CD4-positive, alpha-beta memory T cell (primary cell): Measurements from ENCODE around the gene DRAXIN. TPM values are rescaled to one million over a fixed set of nuclear protein-coding genes. Genes with fewer than 3 reads are reported as not detected.

Source experiments
- CTCF ChIA-PET: fragments of 350-600 bp; sonication (Branson Sonifier 250); formaldehyde crosslinking; loops from one replicate; lab custom pipeline; 2021; ENCODE audit warnings: inconsistent platforms; ENCODE audit not compliant: partially characterized antibody; lab: Charles Lee
- POLR2A ChIA-PET: fragments of 350-600 bp; sonication (Branson Sonifier 250); formaldehyde crosslinking; loops from one replicate; lab custom pipeline; 2021; ENCODE audit not compliant: partially characterized antibody; lab: Charles Lee
- DNase-seq, 5 donors: peaks; one replicate each; pipeline versions ENCODE4 v3.0.0 to v3.0.0-alpha.2; 2020 to 2022; ENCODE audit warnings: mixed read lengths in 1 of 5
- H3K27ac ChIP-seq: one replicate; pipeline ENCODE4 v1.7.0; 2013; ENCODE audit warnings: low read depth, low read length
- H3K27me3 ChIP-seq: 2 replicates; pipeline ENCODE4 v1.7.0; 2013; ENCODE audit warnings: mild to moderate bottlenecking, low read length, moderate library complexity; ENCODE audit not compliant: insufficient read depth
- H3K36me3 ChIP-seq: 2 replicates; pipeline ENCODE4 v1.7.0; 2013; ENCODE audit warnings: mild to moderate bottlenecking, low read length, moderate library complexity; ENCODE audit not compliant: insufficient read depth
- H3K4me1 ChIP-seq: 2 replicates; pipeline ENCODE4 v1.7.0; 2013; ENCODE audit warnings: mild to moderate bottlenecking, low read length, moderate library complexity; ENCODE audit not compliant: insufficient read depth
- H3K4me3 ChIP-seq, 2 donors: one replicate each; pipeline ENCODE4 v1.7.0; 2013; ENCODE audit warnings: low read length in 2 of 2, mild to moderate bottlenecking in 1 of 2
- H3K9me3 ChIP-seq, 2 donors: one replicate each; pipeline ENCODE4 v1.7.0; 2013; ENCODE audit warnings: low read length in 2 of 2, control low read depth in 1 of 2; ENCODE audit not compliant: control insufficient read depth in 1 of 2
- H3K27ac Mint-ChIP-seq, 7 donors: one replicate each; pipeline ENCODE4 v1.8.0; 2020 to 2021; ENCODE audit warnings: mixed read lengths in 7 of 7, mild to moderate bottlenecking in 6 of 7, inconsistent platforms in 3 of 7, moderate library complexity in 3 of 7
- H3K27me3 Mint-ChIP-seq, 2 donors: one replicate each; pipeline ENCODE4 v1.8.0; 2020 to 2021; ENCODE audit warnings: mixed read lengths in 2 of 2
- H3K36me3 Mint-ChIP-seq, 2 donors: one replicate each; pipeline ENCODE4 v1.8.0; 2020 to 2021; ENCODE audit warnings: mixed read lengths in 2 of 2, inconsistent platforms in 1 of 2, mild to moderate bottlenecking in 1 of 2
- H3K4me1 Mint-ChIP-seq, 4 donors: one replicate each; pipeline ENCODE4 v1.8.0; 2020 to 2021; ENCODE audit warnings: mixed read lengths in 4 of 4, mild to moderate bottlenecking in 1 of 4
- H3K4me3 Mint-ChIP-seq, 8 donors: one replicate each; pipeline ENCODE4 v1.8.0; 2020 to 2021; ENCODE audit warnings: mixed read lengths in 8 of 8, mild to moderate bottlenecking in 7 of 8, moderate library complexity in 6 of 8, inconsistent platforms in 3 of 8
- H3K9me3 Mint-ChIP-seq, 8 donors: one replicate each; pipeline ENCODE4 v1.8.0; 2020 to 2021; ENCODE audit warnings: mixed read lengths in 8 of 8, mild to moderate bottlenecking in 5 of 8, inconsistent platforms in 3 of 8, moderate library complexity in 1 of 8
- intact Hi-C: fragments of 100-400 bp; cut with micrococcal nuclease; formaldehyde crosslinking; loops from one replicate; pipeline ENCODE4 v1.15.1; 2023
- polyA plus RNA-seq, 2 donors: library from polyadenylated mRNA; unstranded; fragments of 300-500 nt; fragmentation: Illumina TruSeq; gene quantifications; one replicate each; pipeline ENCODE4 v1.2.3, GENCODE V29; 2021
- total RNA-seq, 2 experiments: library from RNA; stranded (reverse); gene quantifications; one replicate each; pipeline ENCODE4 v1.2.3, GENCODE V29; 2021

Gene DRAXIN
- total and polyA plus RNA-seq, 4 experiments from 2014 or later, result 0.07 to 0.23 (median 0.17) TPM; not detected in 1

GRCh38 chr1:11764519-11764918 is 73.0 kb downstream of the DRAXIN start:
- no peak overlapping the region for H3K27ac Mint-ChIP-seq
- no peaks in the 10 kb centered on the region for H3K36me3 Mint-ChIP-seq
- H3K4me3 Mint-ChIP-seq, result no peak overlapping the region
- peaks cover 7 to 15% of the 10 kb centered on the region in 2 donors for H3K27me3 Mint-ChIP-seq
- DNase-seq, result no peak
- ChIA-PET POLR2A (no interaction called here), CTCF (no interaction called here)
- no peak overlapping the region for H3K27ac ChIP-seq
- no peaks in the 10 kb centered on the region for H3K9me3 ChIP-seq
- intact Hi-C loops, result no loop called here
- H3K9me3 Mint-ChIP-seq, result no peaks in the 10 kb centered on the region
- H3K4me3 ChIP-seq, result no peak overlapping the region
- H3K36me3 ChIP-seq, result no peaks in the 10 kb centered on the region
- peaks cover 0 to 8% (median 3%) of the 10 kb centered on the region in 4 donors for H3K4me1 Mint-ChIP-seq
- H3K4me1 ChIP-seq, result peaks cover 10% of the 10 kb centered on the region
- peaks cover 5% of the 10 kb centered on the region for H3K27me3 ChIP-seq

- POLR2A ChIA-PET, result no interaction called here
- Mint-ChIP-seq H3K4me3 (no peak overlapping the region), H3K27ac (no peak overlapping the region), H3K36me3 (no peaks in the 10 kb centered on the region), H3K4me1 (peaks cover 0 to 8% (median 3%) of the 10 kb centered on the region in 4 donors), H3K9me3 (no peaks in the 10 kb centered on the region), H3K27me3 (peaks cover 7 to 11% of the 10 kb centered on the region in 2 donors)
- CTCF ChIA-PET, result no interaction called here
- Histone ChIP-seq H3K27me3 (peaks cover 5% of the 10 kb centered on the region), H3K27ac (no peak overlapping the region), H3K9me3 (no peaks in the 10 kb centered on the region), H3K4me1 (peaks cover 10% of the 10 kb centered on the region), H3K4me3 (no peak overlapping the region), H3K36me3 (no peaks in the 10 kb centered on the region)
- DNase-seq, result no peak
- intact Hi-C loops, result no loop called here
Measured at GRCh38 chr1:11765661-11766428, 74.3 kb downstream of the DRAXIN start.

- ChIA-PET CTCF (no interaction called here), POLR2A (no interaction called here)
- Histone ChIP-seq H3K4me1 (peaks cover 10% of the 10 kb centered on the region), H3K36me3 (no peaks in the 10 kb centered on the region), H3K27ac (no peak overlapping the region), H3K9me3 (no peaks in the 10 kb centered on the region), H3K4me3 (no peak overlapping the region), H3K27me3 (peaks cover 5% of the 10 kb centered on the region)
- DNase-seq, result no peak
- H3K27me3 Mint-ChIP-seq, result peaks cover 4 to 8% of the 10 kb centered on the region in 2 donors
- H3K9me3 Mint-ChIP-seq, result no peaks in the 10 kb centered on the region
- intact Hi-C loops, result no loop called here
- H3K4me1 Mint-ChIP-seq, result peaks cover 0 to 8% (median 2%) of the 10 kb centered on the region in 4 donors
- H3K36me3 Mint-ChIP-seq, result no peaks in the 10 kb centered on the region
- no peak overlapping the region for H3K27ac Mint-ChIP-seq
- H3K4me3 Mint-ChIP-seq, result no peak overlapping the region
Measured at GRCh38 chr1:11766429-11766776, 74.9 kb downstream of the DRAXIN start.

GRCh38 chr1:11767922-11768704 is 76.6 kb downstream of the DRAXIN start:
- no peaks in the 10 kb centered on the region for H3K36me3 Mint-ChIP-seq
- DNase-seq, result no peak
- H3K4me3 ChIP-seq, result no peak overlapping the region
- H3K27ac ChIP-seq, result no peak overlapping the region
- no peaks in the 10 kb centered on the region for H3K9me3 ChIP-seq
- CTCF ChIA-PET, result no interaction called here
- no peaks in the 10 kb centered on the region for H3K36me3 ChIP-seq
- H3K27ac Mint-ChIP-seq, result no peak overlapping the region
- peaks cover 0 to 4% of the 10 kb centered on the region in 2 donors for H3K27me3 Mint-ChIP-seq
- no peak overlapping the region for H3K4me3 Mint-ChIP-seq
- H3K9me3 Mint-ChIP-seq, result no peaks in the 10 kb centered on the region
- H3K4me1 Mint-ChIP-seq, result no peaks in the 10 kb centered on the region
- POLR2A ChIA-PET, result no interaction called here
- H3K27me3 ChIP-seq, result no peaks in the 10 kb centered on the region
- no peaks in the 10 kb centered on the region for H3K4me1 ChIP-seq
- intact Hi-C loops, result no loop called here

- no peaks in the 10 kb centered on the region for H3K4me1 ChIP-seq
- POLR2A ChIA-PET, result no interaction called here
- H3K9me3 ChIP-seq, result no peaks in the 10 kb centered on the region
- CTCF ChIA-PET, result no interaction called here
- Mint-ChIP-seq H3K4me3 (no peak overlapping the region), H3K36me3 (no peaks in the 10 kb centered on the region), H3K9me3 (no peaks in the 10 kb centered on the region), H3K4me1 (no peaks in the 10 kb centered on the region), H3K27me3 (no peaks in the 10 kb centered on the region), H3K27ac (no peak overlapping the region)
- no peak for DNase-seq
- H3K36me3 ChIP-seq, result no peaks in the 10 kb centered on the region
- H3K27ac ChIP-seq, result no peak overlapping the region
- no peak overlapping the region for H3K4me3 ChIP-seq
- H3K27me3 ChIP-seq, result no peaks in the 10 kb centered on the region
- intact Hi-C loops, result no loop called here
Measured at GRCh38 chr1:11768821-11769220, 77.3 kb downstream of the DRAXIN start.

- Mint-ChIP-seq H3K4me1 (no peaks in the 10 kb centered on the region), H3K9me3 (no peaks in the 10 kb centered on the region), H3K36me3 (no peaks in the 10 kb centered on the region), H3K27me3 (no peaks in the 10 kb centered on the region), H3K4me3 (no peak overlapping the region), H3K27ac (no peak overlapping the region)
- intact Hi-C loops, result no loop called here
- DNase-seq, result no peak
- Histone ChIP-seq H3K27ac (no peak overlapping the region), H3K4me1 (no peaks in the 10 kb centered on the region), H3K27me3 (no peaks in the 10 kb centered on the region), H3K36me3 (no peaks in the 10 kb centered on the region), H3K9me3 (no peaks in the 10 kb centered on the region), H3K4me3 (no peak overlapping the region)
- CTCF ChIA-PET, result no interaction called here
- POLR2A ChIA-PET, result no interaction called here
Measured at GRCh38 chr1:11769274-11769673, 77.8 kb downstream of the DRAXIN start.

- Histone ChIP-seq H3K9me3 (no peaks in the 10 kb centered on the region), H3K4me1 (no peaks in the 10 kb centered on the region), H3K27me3 (no peaks in the 10 kb centered on the region), H3K27ac (no peak overlapping the region), H3K36me3 (no peaks in the 10 kb centered on the region), H3K4me3 (no peak overlapping the region)
- no peaks in the 10 kb centered on the region for H3K4me1 Mint-ChIP-seq
- H3K4me3 Mint-ChIP-seq, result no peak overlapping the region
- intact Hi-C loops, result no loop called here
- H3K9me3 Mint-ChIP-seq, result no peaks in the 10 kb centered on the region
- ChIA-PET POLR2A (no interaction called here), CTCF (no interaction called here)
- no peak for DNase-seq
- H3K27me3 Mint-ChIP-seq, result no peaks in the 10 kb centered on the region
- no peaks in the 10 kb centered on the region for H3K36me3 Mint-ChIP-seq
- no peak overlapping the region for H3K27ac Mint-ChIP-seq
Measured at GRCh38 chr1:11770011-11770410, 78.5 kb downstream of the DRAXIN start.
